HG03342 (cell line): Measurements from ENCODE around the gene EIF3A.
"Not testable (repeated sequence)": the region's sequence is repeated elsewhere in the genome, so short reads cannot be mapped to it uniquely, and the experiment has no call there.

ENCODE experiments used
- ATAC-seq: cut with Tn5 transposase; IDR thresholded peaks from one replicate; pipeline ENCODE4 v1.9.1; 2021; ENCODE audit warnings: mild to moderate bottlenecking, moderate library complexity; ENCODE audit not compliant: unreplicated experiment

EIF3A gene

GRCh38 chr10:119059557-119059956 lies 21.1 kb downstream of the EIF3A start:
- ATAC-seq: no peak

DNA sequence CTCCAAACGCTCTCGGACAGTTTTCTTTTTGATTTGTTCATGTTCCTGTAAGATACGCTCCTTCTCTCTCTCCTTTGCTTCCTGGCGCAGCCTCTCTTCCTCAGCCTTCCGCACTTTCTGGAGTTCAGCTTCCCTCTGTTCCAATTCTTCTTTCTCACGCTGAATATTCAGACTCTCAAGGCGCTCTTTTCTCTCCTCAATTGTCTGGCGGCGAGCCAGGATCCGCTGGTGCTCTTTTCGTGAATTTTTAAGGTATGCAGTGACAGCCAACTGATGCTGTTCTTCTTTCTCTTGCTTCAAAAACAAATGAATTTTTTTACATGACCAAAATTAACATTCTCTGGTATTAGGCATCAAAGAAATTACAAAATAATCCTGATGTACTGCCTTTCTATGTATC lies 22.6 kb downstream of the EIF3A start:
- no peak for ATAC-seq

- no peak for ATAC-seq
Measured at GRCh38 chr10:119055472-119055871, 25.1 kb downstream of the EIF3A start.

DNA sequence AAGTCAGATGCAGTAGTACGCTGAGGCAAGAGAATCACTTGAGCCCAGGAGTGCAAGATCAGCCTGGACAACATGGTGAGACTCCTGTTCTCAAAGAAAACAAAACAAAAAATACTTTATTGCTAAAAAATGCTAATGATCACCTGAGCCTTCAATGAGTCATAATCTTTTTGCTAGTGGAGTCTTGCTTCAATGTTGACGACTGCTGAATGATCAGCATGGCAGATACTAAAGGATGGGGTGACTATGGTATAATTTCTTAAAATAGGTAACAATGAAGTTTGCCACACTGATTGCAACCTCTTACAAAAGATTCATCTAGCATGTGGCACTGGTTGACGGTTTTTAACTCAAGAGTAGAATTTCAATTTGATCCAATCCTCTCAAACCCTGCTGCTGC lies 28.8 kb downstream of the EIF3A start:
- no peak for ATAC-seq

DNA sequence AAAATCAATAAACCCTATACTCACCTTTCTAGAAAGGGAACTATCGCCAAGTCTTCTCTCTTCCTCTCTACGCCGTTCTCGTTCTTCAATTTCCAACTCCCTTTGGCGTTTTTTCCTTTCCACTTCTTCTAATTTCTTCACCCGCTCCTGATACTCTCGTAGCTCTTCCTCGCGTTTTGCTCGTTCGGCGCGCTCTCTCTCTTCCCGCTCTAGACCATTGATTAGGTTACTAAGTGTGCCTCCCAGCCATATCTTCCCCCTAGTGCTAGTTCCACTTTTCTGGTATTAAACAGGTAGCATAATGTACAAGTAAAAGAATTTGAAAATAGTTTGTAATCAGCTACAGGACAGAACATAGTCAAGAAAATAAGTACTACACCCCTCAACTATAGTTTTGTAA lies 30.8 kb downstream of the EIF3A start:
- ATAC-seq: no peak

GRCh38 chr10:119049361-119049760 lies 31.3 kb downstream of the EIF3A start:
- no peak for ATAC-seq

DNA sequence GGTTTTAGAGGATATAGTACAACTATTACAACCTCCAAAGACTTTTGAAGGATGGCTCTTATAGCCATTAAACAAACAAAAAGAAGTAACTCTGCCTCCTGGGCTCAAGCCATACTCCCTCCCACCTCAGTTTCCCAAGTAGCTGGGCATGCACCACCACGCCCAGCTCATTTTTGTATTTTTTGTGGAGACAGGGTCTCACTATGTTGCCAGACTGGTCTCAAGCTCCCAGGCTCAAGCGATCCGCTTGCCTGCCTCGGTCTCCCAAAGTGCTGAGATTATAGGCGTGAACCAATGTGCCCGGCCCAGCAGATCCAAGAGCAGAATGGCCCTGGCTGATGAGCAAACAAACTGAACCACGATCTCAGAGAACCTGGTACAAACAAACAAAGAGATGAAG lies 35.1 kb downstream of the EIF3A start:
- ATAC-seq: no peak

DNA sequence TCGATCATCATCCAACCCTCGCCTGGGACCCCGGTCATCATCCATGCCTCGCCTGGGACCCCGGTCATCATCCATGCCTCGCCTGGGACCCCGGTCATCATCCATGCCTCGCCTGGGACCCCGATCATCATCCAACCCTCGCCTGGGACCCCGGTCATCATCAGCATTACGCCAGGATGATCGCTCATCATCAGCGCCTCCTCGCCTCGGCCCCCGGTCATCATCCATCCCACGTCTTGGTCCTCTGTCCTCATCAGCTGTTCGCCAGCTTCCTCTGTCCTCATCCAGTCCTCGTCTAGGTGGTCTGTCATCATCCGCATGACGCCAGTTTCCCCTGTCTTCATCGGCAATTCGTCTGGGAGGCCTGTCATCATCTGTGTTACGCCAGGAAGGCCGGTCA lies 38.4 kb downstream of the EIF3A start:
- ATAC-seq: no peak

DNA sequence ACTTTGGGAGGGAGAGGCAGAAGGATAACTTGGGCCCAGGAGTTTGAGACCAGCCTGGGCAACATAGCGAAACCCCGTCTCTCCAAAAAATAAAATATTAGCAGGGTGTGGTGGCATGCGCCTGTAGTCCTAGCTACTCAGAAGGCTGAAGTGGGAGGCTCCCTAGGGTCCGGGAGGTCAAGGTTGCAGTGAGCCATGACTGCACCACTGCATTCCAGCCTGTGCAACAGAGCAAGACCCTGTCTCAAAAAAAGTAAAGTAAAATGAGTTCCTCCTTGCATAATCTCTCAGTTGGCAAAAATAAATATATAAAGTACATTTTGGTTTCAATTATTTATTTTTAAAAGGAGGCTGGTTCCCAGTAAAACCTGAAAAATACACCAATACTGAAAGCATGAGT lies 39.3 kb downstream of the EIF3A start:
- ATAC-seq: no peak

GRCh38 chr10:119039161-119039560 lies 41.5 kb downstream of the EIF3A start:
- no peak for ATAC-seq

- ATAC-seq: no peak
Measured at GRCh38 chr10:119031496-119032059, 49.0 kb downstream of the EIF3A start.

DNA sequence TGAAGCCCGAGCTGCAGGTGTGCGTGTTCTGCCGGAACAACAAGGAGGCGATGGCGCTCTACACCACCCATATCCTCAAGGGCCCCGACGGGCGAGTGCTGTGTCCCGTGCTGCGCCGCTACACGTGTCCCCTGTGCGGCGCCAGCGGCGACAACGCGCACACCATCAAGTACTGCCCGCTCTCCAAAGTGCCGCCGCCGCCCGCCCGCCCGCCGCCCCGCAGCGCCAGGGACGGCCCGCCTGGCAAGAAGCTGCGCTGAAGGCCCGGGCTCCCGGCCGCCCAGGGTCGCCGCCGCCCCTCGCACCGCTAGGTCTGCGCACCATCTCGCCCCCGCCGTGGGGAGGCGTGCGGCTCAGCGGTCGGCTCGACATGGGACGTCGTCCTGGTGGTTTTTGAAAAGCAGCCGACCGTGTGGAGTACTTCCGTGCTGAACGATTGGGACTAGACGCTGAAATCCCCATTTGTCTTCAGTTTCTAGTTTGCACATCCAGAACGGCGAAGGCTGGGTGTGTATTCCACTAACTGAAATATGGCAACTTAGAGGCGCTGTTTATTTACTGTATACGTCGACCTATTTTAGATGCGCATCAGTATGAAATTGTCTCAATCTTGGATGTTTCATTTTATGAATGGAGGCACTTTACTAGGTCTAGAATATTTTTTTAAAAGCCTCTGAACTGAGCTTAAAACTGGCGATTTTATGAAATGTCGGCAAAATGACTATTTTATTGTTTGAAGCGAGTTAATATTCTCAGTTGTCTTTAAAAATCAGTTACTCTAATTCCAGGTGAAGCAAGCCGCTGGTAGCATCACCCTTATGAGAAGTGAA lies 50.0 kb downstream of the EIF3A start:
- ATAC-seq: peak; percentile 50

DNA sequence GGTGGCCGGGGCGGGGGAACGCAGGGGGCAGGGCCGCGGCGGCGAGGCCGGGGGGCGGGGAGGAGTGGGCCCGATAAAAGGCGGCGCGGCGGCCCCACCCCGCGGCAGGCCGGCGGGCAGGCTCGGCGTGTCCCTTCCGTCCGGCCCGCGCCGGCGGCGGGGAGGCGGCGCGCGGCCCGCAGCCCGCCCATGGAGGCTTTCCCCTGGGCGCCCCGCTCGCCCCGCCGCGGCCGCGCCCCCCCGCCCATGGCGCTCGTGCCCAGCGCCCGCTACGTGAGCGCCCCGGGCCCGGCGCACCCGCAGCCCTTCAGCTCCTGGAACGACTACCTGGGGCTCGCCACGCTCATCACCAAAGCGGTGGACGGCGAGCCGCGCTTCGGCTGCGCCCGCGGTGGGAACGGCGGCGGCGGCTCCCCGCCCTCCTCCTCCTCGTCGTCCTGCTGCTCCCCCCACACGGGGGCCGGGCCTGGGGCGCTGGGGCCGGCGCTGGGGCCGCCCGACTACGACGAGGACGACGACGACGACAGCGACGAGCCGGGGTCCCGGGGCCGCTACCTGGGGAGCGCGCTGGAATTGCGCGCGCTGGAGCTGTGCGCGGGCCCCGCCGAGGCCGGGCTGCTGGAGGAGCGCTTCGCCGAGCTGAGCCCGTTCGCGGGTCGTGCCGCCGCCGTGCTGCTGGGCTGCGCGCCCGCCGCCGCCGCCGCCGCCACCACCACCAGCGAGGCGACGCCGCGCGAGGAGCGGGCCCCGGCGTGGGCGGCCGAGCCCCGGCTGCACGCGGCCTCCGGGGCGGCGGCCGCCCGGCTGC lies 50.8 kb downstream of the EIF3A start, which contains the start of gene NANOS1:
Gene NANOS1 (plus strand): TSS at position 102 of the 808 bp plus-strand sequence. CDS start 88 bp downstream, at position 190.
- peak; percentile 19 for ATAC-seq

DNA sequence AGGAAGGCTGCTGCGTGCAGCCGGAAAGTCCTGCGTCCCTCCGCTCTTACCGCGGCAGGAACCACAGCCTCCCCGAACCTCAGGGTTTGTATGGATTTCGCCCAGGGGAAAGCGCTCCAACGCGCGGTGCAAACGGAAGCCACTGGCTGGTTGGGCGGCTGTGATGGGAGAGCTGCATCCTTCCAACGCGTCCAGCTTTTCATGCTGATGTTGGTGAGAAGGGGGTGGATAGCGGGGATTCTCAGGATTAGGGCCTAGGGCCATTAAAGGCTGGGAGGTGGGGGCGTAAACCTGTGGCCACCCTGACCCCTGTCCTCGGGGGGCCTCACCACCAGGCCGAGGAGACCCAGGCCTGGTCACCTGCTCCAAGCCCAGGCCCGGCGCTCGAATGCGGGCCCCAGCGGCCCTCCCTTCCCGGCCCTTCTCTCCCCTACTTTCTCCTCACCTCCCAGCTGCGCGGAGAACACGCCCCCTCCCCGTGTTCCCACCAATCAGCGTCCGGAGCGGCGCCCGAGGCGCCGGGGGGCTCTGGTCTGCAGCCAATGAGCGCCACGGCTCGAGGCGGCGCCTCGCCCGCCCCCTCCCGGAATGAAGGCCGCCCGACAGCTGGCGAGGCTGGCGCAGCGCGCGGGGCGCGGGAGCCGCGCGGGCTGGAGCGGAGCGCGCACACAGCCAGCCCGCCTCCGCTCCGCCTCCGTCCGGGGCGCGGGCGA lies 51.6 kb downstream of the EIF3A start:
- peak; percentile 60 for ATAC-seq

- ATAC-seq: not testable (repeated sequence)
Measured at GRCh38 chr10:119028445-119028899, 52.1 kb downstream of the EIF3A start.

DNA sequence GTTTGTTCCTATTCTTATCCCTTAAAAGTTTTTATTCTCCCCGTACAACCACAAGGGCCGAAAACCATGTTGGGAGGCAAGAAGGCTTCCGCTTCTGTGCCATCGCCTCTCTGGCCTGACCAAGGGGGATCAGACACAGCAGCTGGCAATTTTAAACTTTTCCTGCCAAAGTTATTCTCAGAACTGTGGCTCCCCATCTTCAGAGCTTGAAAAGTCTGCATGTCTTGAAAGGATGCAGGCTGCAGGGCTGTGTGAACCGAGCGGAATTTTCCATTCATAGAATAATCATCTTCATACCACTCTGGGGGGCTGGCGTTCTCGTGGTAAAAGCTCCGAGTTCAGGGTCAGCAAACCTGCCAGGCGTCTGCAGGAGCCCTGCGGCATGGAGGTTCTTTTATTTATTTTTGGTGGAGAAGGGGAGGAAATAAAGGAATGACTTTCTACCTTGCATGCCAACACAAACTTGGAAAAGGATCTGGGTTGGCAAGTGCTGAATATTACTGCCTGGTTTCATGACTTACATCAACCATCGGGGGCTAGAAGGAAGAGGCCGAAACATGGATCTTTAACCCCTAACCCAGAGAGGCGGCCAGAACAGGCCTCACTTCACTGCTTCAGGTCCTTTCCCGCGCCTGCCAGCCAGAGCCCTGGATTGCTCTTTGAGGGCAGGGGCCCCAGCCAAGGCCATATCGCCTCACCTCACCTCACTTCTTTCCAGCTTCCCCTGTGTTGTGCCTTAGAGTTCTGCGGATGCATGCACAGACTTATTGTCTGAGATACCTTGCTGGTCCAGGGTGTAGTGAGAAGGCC lies 54.1 kb downstream of the EIF3A start:
- no peak for ATAC-seq

DNA sequence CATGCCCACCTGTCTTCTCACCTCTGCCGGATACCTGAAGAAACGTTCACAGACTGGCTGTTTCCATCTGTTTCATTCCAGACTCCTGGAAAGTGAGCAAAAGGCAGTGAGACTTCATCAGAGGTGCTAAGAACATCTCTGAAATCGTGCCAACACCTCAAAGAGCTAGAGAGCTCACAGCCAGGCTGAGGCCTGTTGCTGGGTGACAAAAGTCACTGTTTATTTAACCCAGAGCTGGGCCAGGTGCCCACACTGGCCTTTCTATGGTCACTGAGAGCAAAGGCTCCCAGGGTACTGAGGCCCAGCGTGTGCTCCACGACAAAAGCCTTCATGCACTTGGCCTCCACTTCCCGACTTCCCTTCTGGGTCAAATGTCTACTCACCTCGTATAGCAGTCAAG lies 54.8 kb downstream of the EIF3A start:
- ATAC-seq: no peak

DNA sequence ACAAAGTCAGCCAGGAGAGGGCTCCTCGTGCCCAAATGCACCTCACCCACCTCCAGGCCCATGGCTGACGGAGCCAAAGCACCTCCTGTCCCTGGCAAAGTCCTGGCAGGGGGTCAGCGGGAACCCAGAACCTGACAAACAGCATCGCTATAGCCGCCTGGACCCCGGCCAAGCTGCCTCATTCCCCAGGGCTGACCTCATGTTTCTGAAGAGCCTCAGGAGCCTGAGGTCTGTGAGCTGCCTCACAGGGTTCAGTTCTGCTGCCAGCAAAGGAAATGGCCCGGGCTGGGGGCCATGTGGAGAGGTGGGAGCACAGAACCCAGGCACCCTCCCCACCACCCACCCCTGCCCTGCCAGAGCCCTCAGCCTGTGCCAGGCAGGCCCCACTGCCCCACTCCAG lies 55.3 kb downstream of the EIF3A start:
- ATAC-seq: no peak

- no peak for ATAC-seq
Measured at GRCh38 chr10:119024882-119025281, 55.7 kb downstream of the EIF3A start.

DNA sequence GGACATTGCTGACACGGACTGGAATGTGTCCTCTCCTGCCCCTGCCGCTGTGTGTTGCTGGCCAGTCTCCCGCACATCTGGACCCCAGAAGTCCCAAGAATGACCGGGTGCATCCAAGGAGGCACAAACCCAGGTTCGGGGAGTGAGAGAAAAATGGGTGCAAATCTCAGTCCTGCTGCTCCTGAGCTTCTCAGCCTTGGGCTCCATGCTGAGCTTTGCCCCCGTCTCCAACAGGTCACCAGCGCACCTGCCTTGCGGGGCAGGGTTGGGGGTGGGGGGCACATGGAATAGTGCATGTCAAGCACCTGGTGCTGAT lies 57.1 kb downstream of the EIF3A start:
- ATAC-seq: no peak
